K562 (cell line): ENCODE measurements around the gene STX2. TPM values are rescaled to one million over a fixed set of nuclear protein-coding genes. Genes with fewer than 3 reads are reported as not detected.

ENCODE experiments used
- ATAC-seq: fragments of 200-7000 bp; cut with Tn5 transposase; 3 replicates; pipeline ENCODE4 v1.9.1; 2020; ENCODE audit warnings: moderate library complexity
- BruUV-seq: library from RNA; stranded (reverse); fragments of 400-500 nt; replicated peaks from 2 replicates; lab custom pipeline; 2021; lab: Mats Ljungman, UMichigan
- CTCF ChIA-PET: fragments of 300-600 bp; formaldehyde crosslinking; extraction: SDS; loops from one replicate; lab custom pipeline; 2021; ENCODE audit warnings: low intra/inter-chr PET ratio; lab: Yijun Ruan, JAX
- POLR2A ChIA-PET: fragments of 300-600, 350-650 bp; sonication (Branson Sonifier 250); formaldehyde crosslinking; extraction: SDS; loops from one replicate; lab custom pipeline; 2021; ENCODE audit warnings: antibody characterized with exemption, inconsistent platforms; lab: Yijun Ruan, JAX
- DNase-seq, 4 experiments: peaks; one replicate each; pipeline versions ENCODE4 v3.0.0 to v3.0.0-alpha.2; 2011 to 2018; ENCODE audit warnings: low spot score in 3 of 4, mixed read lengths in 3 of 4; ENCODE audit errors: extremely low read depth in 1 of 4
- FAIRE-seq: peaks from 2 replicates; lab custom pipeline; 2011; peaks lifted over from hg19 to GRCh38; lab: Jason Lieb, UNC
- H2AFZ ChIP-seq: 2 replicates; pipeline ENCODE4 v1.6.0; 2011; ENCODE audit warnings: low read depth, low read length, control low read depth, inconsistent platforms
- H3K27ac ChIP-seq: fragments of 200-600 bp; 3 replicates; pipeline ENCODE4 v1.8.0; 2011; ENCODE audit warnings: low read depth, mild to moderate bottlenecking, control low read depth, inconsistent platforms, low read length, moderate library complexity, mixed read lengths; ENCODE audit errors: extremely low read depth
- H3K27me3 ChIP-seq, 2 experiments: fragments of 300-600 bp in 1 of 2; 2 replicates in 1 of 2; 3 replicates in 1 of 2; pipeline versions ENCODE4 v1.6.0 to v1.8.0; 2011; ENCODE audit warnings: inconsistent platforms in 2 of 2, low read length in 2 of 2, mild to moderate bottlenecking in 1 of 2, mixed read lengths in 1 of 2, moderate library complexity in 1 of 2; ENCODE audit not compliant: control insufficient read depth in 2 of 2, insufficient read depth in 2 of 2
- H3K36me3 ChIP-seq: fragments of 300-600 bp; 3 replicates; pipeline ENCODE4 v1.8.0; 2011; ENCODE audit warnings: mild to moderate bottlenecking, low read length, inconsistent platforms; ENCODE audit not compliant: control insufficient read depth, insufficient read depth
- H3K4me1 ChIP-seq, 2 experiments: fragments of 200-600 bp in 1 of 2; replicated peaks in 1 of 2; 2 replicates in 1 of 2; 3 replicates in 1 of 2; pipeline versions ENCODE4 v1.5.1 to v1.8.0; 2011; ENCODE audit warnings: inconsistent platforms in 2 of 2, low read length in 2 of 2, mild to moderate bottlenecking in 1 of 2, mixed read lengths in 1 of 2, moderate library complexity in 1 of 2; ENCODE audit not compliant: control insufficient read depth in 2 of 2, insufficient read depth in 2 of 2
- H3K4me2 ChIP-seq: 2 replicates; pipeline ENCODE4 v1.6.1; 2011; ENCODE audit warnings: low read length, control low read depth, inconsistent platforms, mixed read lengths; ENCODE audit not compliant: insufficient read depth
- H3K4me3 ChIP-seq: fragments of 200-600 bp; sonication (generic), shearing (Covaris generic); 2 replicates; pipeline ENCODE4 v1.5.1; 2016; ENCODE audit warnings: control low read depth, inconsistent platforms
- H3K79me2 ChIP-seq: fragments of 200-600 bp; 3 replicates; pipeline ENCODE4 v1.8.0; 2011; ENCODE audit warnings: low read length, inconsistent platforms; ENCODE audit not compliant: control insufficient read depth, insufficient read depth
- H3K9ac ChIP-seq, 2 experiments: 2 replicates each; pipeline versions ENCODE4 v1.6.0 to v1.6.1; 2011; ENCODE audit warnings: low read depth in 2 of 2, low read length in 2 of 2, control low read depth in 1 of 2, inconsistent platforms in 1 of 2, mild to moderate bottlenecking in 1 of 2, mixed read lengths in 1 of 2; ENCODE audit not compliant: insufficient read depth in 1 of 2
- H3K9me1 ChIP-seq: one replicate; pipeline ENCODE4 v1.6.0; 2011; ENCODE audit warnings: inconsistent platforms, mild to moderate bottlenecking, low read length, moderate library complexity; ENCODE audit not compliant: control insufficient read depth, insufficient read depth
- H3K9me3 ChIP-seq: replicated peaks from 2 replicates; pipeline ENCODE4 v1.5.1; 2011; ENCODE audit warnings: low read depth, low read length, inconsistent platforms; ENCODE audit not compliant: control insufficient read depth, insufficient read depth
- H4K20me1 ChIP-seq: replicated peaks from 2 replicates; pipeline ENCODE4 v1.6.1; 2011; ENCODE audit warnings: low read length, inconsistent platforms, mixed read lengths; ENCODE audit not compliant: control insufficient read depth, insufficient read depth
- BMI1 ChIP-seq: fragments of 150-350 bp; IDR thresholded peaks from 2 replicates; pipeline ENCODE4 v1.6.1; 2014; ENCODE audit warnings: low read length
- FOXA3 ChIP-seq, 2 experiments: fragments of 450-650 bp in 1 of 2; sonication (generic) in 1 of 2; formaldehyde crosslinking; IDR thresholded peaks in 1 of 2; conservative IDR thresholded peaks in 1 of 2; 2 replicates each; pipeline versions ENCODE4 v1.4.0 to v1.8.0; 2020 to 2022; ENCODE audit warnings: mild to moderate bottlenecking in 2 of 2, missing genetic modification reagents in 1 of 2
- GATA2 ChIP-seq: sonication (generic); formaldehyde crosslinking; IDR thresholded peaks from 2 replicates; pipeline ENCODE4 v1.4.0; 2020; ENCODE audit warnings: mild to moderate bottlenecking, missing genetic modification reagents
- NR2C1 ChIP-seq, 2 experiments: fragments of 450-650 bp; IDR thresholded peaks; 2 replicates each; pipeline ENCODE4 v1.6.1; 2017; ENCODE audit warnings: mild to moderate bottlenecking in 2 of 2, antibody characterized with exemption in 1 of 2, inconsistent platforms in 1 of 2, missing compliant biosample characterization in 1 of 2, missing genetic modification characterization in 1 of 2
- NR2F6 ChIP-seq: fragments of 450-650 bp; formaldehyde crosslinking; IDR thresholded peaks from 2 replicates; pipeline ENCODE4 v1.4.0; 2020; ENCODE audit warnings: mild to moderate bottlenecking
- PML ChIP-seq: IDR thresholded peaks from 2 replicates; pipeline ENCODE4 v1.6.1; 2012; ENCODE audit warnings: low read length, inconsistent platforms
- POLR3A ChIP-seq: IDR thresholded peaks from 2 replicates; pipeline ENCODE4 v1.6.1; 2011; ENCODE audit warnings: borderline replicate concordance, mild to moderate bottlenecking, moderate library complexity; ENCODE audit not compliant: insufficient read length, insufficient read depth; ENCODE audit errors: extremely low read depth
- RBM39 ChIP-seq: fragments of 200-400 bp; formaldehyde crosslinking; optimal IDR thresholded peaks from 2 replicates; pipeline ENCODE3; 2018; ENCODE audit warnings: low read depth, low read length
- ZNF384 ChIP-seq: IDR thresholded peaks from 2 replicates; pipeline ENCODE4 v1.6.1; 2012; ENCODE audit warnings: low read depth, low read length, improper control_type of control experiment
- ZNF561 ChIP-seq: fragments of 450-650 bp; formaldehyde crosslinking; conservative IDR thresholded peaks from 2 replicates; pipeline ENCODE4 v1.4.0; 2020; ENCODE audit warnings: mild to moderate bottlenecking, moderate library complexity
- WGBS: fragments of 100-300 bp; shearing (Covaris generic); methylation state at CpG from one replicate; pipeline ENCODE4 v1.1.6; 2016; ENCODE audit warnings: low coverage, mixed read lengths; ENCODE audit not compliant: insufficient coverage; ENCODE audit errors: missing lambda C conversion rate; 5-methylcytosine and 5-hydroxymethylcytosine counted together
- in situ Hi-C: fragments of 300-500 bp; cut with MboI; formaldehyde crosslinking; loops from 4 replicates; pipeline ENCODE4 v1.15.0; 2018; ENCODE audit warnings: inconsistent platforms, mixed read lengths
- intact Hi-C: fragments of 100-400 bp; cut with micrococcal nuclease; formaldehyde crosslinking; loops from 2 replicates; pipeline ENCODE4 v1.14.2; 2022
- polyA plus RNA-seq, 8 experiments: library from polyadenylated mRNA; depleted of rRNA in 4 of 8; stranded (reverse) in 5 of 8; unstranded in 3 of 8; fragments of >200 nt; fragmentation: Nextera tagmentation in 2 of 8; fragmentation: Illumina TruSeq in 1 of 8; extraction: Ambion mirVana in 2 of 8; extraction: Trizol in 1 of 8; gene quantifications; 2 replicates each; pipeline versions ENCODE4 v1.2.1 to v1.2.3, GENCODE V29; 2011 to 2014; ENCODE audit warnings: inconsistent platforms in 1 of 8, missing spikeins in 1 of 8
- total RNA-seq, 7 experiments: library from RNA; depleted of rRNA in 6 of 7; stranded (reverse); fragments of >200 nt in 6 of 7; fragmentation: Illumina TruSeq in 2 of 7; extraction: Trizol in 2 of 7; gene quantifications; 2 replicates each; pipeline versions ENCODE4 v1.2.1 to v1.2.3, GENCODE V29; 2011 to 2021; ENCODE audit warnings: low replicate concordance in 1 of 7
- TF ChIP-seq, protein P1 (sequence below), 2 experiments: IDR thresholded peaks in 1 of 2; conservative IDR thresholded peaks in 1 of 2; 2 replicates each; pipeline ENCODE4 v1.6.1; 2016; ENCODE audit warnings: low read depth in 2 of 2, mild to moderate bottlenecking in 1 of 2, missing compliant biosample characterization in 1 of 2, missing genetic modification characterization in 1 of 2, moderate library complexity in 1 of 2

The STX2 gene
- total and polyA plus RNA-seq, 9 of the 15 experiments (the other 6 are each of a cell fraction or from before 2014, with no cell fraction given) = 22.2 to 54.6 (median 30.8) TPM

DNA sequence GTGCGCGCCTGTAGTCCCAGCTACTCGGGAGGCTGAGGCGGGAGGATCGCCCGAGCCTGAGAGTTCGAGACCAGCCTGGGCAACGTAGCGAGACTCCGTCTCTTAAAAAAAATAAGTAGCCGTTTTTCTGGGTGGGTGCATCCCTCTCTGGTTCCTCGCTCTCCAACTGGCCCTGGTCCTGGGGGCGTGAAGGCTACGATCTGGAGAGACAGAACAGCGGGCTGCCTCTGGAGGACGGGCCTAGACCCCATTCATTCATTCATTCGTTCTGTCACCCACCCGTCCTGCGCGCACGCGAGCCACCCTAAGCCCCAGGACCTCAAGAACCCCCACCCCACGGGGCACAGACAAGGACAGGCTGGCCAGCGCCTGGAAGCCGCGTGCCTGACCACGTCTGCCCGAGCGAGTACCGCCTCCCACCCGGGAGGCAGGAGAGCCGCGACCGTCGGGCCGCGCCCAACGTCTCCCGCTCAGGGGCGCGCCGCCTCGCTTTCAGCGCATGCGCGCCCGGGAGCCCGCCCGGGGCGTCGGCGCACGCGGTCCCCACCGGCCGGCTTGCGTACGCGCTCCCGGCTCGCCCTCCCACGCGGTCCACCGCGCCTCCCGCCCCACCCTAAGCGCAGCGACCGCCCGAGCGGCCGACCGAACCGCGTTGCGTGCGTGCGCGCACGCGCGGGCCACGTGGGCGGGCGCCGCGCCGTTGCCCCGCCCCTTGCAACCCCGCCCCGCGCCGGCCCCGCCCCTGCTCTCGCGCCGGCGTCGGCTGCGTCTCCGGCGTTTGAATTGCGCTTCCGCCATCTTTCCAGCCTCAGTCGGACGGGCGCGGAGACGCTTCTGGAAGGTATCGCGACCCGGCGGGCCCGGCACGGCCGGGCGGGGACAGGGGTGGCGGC, 32.5 kb upstream of the STX2 start, which contains the start of gene RAN:
RAN (plus strand) TSS at position 781 of the 893 bp plus-strand sequence. CDS start 528 bp downstream, outside the sequence.
- H3K36me3 ChIP-seq = peaks cover 41% of the 10 kb centered on the region
- peaks cover 48% of the 10 kb centered on the region for H3K79me2 ChIP-seq
- ChIA-PET POLR2A (interaction anchor here (0.8 to 1.4 kb wide), 9 partner anchors 9 to 121 kb away, joined by 3 to 9 read pairs (median 4); no protein-coding TSS in a partner anchor), CTCF (interaction anchor here (1.5 kb wide), 1 partner anchor 46 kb away, joined by 4 read pairs; no protein-coding TSS in a partner anchor)
- ATAC-seq (peak; percentile 79), FAIRE-seq (peak; percentile 55), DNase-seq (peak; percentile 94 to 99 (median 96))
- in situ Hi-C loops (no loop called here), intact Hi-C loops (loop anchor here (1.0 to 2.0 kb wide), 2 partner anchors 16 to 33 kb away; partner anchors contain the start of gene STX2)
- no peaks in the 10 kb centered on the region for H3K9me1 ChIP-seq
- 1% methylated on average over 45 of the region's 118 CpGs for WGBS
- 0 out of 2 replicates have a peak, but pooled peaks cover 4% of the 10 kb centered on the region for H4K20me1 ChIP-seq
- peak within 1 kb of the TSS; percentile 81 for H3K4me3 ChIP-seq
- no peaks in the 10 kb centered on the region for H3K27me3 ChIP-seq
- peak within 1 kb of the TSS; percentile 97 to 99 for H3K9ac ChIP-seq
- no peaks in the 10 kb centered on the region for H3K9me3 ChIP-seq
- peaks cover 27 to 35% of the 10 kb centered on the region in 2 experiments; a peak in 4 of 5 replicates for H3K4me1 ChIP-seq
- H3K27ac ChIP-seq = peak within 1 kb of the TSS; percentile 99
- peak within 1 kb of the TSS; percentile 96 for H3K4me2 ChIP-seq
- H2AFZ ChIP-seq = peak within 1 kb of the TSS; percentile 88
- TSS peak; percentile 84 for BruUV-seq
- TF ChIP-seq POLR3A (no peak), FOXA3 (CRISPR knock-in tag; conservative IDR thresholded peaks at IDR 0.05 in 1 of 2, IDR thresholded peaks at IDR 0.05 in 1 of 2) (0 out of 4 replicates have a peak, but pooled peaks of 1 of the 2 experiments have one; percentile 15), PML (peak; percentile 35), RBM39 (no peak), GATA2 (no peak), BMI1 (no peak), NR2C1 (IDR thresholded peaks at IDR 0.05) (no peak), NR2C1 (tag; IDR thresholded peaks at IDR 0.05) (no peak), ZNF384 (no peak), NR2F6 (CRISPR knock-in tag) (no peak), ZNF561 (CRISPR knock-in tag) (no peak)
- TF ChIP-seq, protein P1, sequence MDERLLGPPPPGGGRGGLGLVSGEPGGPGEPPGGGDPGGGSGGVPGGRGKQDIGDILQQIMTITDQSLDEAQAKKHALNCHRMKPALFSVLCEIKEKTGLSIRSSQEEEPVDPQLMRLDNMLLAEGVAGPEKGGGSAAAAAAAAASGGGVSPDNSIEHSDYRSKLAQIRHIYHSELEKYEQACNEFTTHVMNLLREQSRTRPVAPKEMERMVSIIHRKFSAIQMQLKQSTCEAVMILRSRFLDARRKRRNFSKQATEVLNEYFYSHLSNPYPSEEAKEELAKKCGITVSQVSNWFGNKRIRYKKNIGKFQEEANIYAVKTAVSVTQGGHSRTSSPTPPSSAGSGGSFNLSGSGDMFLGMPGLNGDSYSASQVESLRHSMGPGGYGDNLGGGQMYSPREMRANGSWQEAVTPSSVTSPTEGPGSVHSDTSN (CRISPR knock-in tag; IDR thresholded peaks at IDR 0.05; ENCODE audit: low read depth) = no peak
- TF ChIP-seq, protein P1 (tag; conservative IDR thresholded peaks at IDR 0.05; ENCODE audit: low read depth) = no peak
